ENCODE results near the gene GRIK3.
"Not testable (repeated sequence)": the region's sequence is repeated elsewhere in the genome, so short reads cannot be mapped to it uniquely, and the experiment has no call there.

The GRIK3 gene

DNA sequence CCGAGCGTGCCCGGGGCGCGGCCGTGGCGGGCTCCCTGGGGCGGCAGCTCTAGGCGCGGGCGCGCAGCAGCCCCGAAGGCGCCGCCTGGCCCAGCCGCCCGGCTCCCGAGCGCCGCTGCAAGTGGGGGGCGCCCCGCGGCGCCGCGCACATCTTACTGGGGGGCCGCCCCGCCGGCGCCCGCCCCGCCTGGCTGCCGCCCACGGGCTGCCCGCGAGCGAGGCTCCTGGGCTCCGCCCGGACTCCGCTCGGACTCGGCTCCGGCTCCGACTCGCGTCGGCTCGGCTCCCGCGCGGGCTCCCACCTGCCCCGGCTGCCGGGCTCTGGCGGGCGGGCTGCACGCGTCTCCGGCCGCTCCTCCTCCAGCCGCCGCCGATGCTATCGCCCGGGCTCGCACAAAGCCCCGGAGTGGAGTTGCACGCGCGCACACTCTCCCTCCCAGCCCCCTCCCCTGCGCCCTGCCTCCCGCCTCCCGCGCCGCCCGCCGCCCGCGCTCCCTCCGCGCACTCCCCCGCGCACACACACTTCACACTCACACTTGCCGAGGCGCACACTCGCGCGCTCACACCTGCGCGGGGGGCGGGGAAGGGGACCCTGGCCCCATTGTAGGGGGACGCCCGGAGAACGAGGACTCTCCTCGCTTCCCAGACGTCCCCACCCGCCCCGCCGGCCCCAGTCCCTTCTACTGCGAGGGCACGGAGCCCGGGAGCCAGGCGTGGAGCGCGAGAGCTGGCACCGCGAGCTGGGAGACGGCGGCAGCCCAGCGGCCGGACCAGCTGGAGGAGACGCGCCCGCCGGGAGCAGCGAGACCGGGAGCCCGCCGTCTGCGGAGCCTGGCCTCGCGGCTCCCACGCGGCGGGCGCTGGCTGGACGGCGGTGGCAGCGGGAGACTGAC, at the start of gene GRIK3:
Gene GRIK3 (minus strand): TSS at position 395 of the 893 bp plus-strand sequence. CDS start 407 bp downstream, outside the sequence.
- DNase-seq (ENCODE audit: low read depth): no peak

DNA sequence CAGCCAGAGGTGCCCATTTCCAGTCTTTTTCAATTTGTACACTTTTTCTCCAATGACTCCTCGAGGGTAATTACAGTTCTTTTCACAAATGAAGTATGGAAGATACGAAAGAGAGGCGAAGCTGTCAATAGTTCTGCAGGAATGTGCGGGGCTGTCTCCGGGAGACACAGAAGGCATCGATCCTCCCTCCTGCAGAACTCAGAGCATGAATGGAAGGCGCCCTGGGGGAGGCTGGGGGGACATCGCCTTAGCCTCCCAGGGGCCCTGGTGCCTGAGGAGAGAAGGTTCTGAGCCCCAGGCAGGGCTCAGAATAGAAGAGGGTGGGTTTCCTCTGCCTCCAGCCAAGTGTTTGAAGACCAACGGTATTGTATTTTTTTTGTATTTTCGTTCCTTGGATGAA, 49.7 kb upstream of the GRIK3 start:
- DNase-seq (ENCODE audit: low read depth): no peak

- no peak for DNase-seq (ENCODE audit: low read depth)
These were observed 49.3 kb upstream of the GRIK3 start for GRCh38 chr1:37083603-37084002.

- DNase-seq (ENCODE audit: low read depth): not testable (repeated sequence)
These were observed 46.1 kb upstream of the GRIK3 start for GRCh38 chr1:37080296-37080986.

DNA sequence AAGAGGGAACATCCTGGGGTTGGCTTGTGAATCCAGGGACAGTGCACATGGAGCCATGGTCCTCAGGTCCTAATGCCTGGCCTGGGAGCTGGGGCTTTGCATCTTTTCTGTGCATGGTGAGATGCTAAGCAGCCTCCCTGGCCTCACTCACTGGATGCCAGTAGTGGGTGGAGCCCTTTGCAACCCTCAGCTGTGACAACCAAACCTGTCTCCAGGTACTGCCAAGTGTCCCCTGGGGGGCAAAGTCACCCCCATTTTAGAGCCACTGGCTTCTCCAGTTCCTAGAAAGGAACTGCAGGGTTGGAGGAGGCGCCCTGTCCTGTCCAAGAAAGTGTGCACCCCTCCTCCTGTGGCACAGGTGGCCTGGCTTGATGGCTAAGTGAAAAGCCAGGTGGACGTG, 44.6 kb upstream of the GRIK3 start:
- DNase-seq (ENCODE audit: low read depth): no peak

DNA sequence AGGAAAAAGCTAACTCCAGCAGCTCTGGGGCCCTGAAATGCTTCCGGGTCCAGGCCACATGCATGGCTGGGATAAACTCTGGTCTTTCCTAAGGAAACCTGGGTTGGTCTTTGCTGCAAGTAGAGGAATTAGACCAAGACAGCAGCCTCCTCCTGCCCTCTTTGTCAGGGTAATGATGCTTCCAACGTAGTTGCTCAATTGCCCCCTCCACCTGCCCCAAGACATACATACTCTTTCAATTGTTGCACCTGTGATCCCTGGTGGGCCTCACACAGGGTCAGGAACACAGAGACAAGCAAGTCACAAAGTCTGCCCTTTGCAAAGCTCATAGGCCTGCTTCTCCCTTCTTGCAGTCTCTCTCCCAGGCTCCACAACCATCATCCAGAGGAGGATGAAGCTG, 41.9 kb upstream of the GRIK3 start:
- no peak for DNase-seq (ENCODE audit: low read depth)

DNA sequence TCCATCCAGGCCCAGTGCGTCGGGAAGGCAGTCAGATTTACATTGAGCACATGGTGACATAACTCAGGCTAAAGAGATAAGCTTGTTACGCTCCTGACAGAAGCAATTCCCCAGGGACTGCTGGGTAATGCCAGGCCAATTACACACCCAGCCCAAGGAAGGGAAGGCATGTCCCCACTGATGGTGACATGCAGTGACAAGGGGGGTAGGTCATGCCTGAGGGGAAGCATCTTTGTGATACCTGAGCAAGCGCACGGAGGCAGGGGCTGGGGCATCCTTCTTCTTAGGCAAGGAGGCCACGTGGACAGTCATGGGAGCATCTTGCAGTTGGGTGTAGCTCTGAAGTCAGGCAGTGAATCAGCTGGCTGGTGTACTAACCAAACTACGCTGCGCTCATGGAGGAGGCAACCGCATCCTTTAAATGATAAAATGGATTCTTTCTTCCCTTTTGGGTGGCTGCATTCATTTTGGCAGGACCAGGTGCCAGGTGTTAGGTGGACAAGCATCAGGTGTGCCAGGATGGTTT, 39.6 kb upstream of the GRIK3 start:
- no peak for DNase-seq (ENCODE audit: low read depth)

GRCh38 chr1:37073152-37073853, 39.0 kb upstream of the GRIK3 start:
- no peak for DNase-seq (ENCODE audit: low read depth)

DNA sequence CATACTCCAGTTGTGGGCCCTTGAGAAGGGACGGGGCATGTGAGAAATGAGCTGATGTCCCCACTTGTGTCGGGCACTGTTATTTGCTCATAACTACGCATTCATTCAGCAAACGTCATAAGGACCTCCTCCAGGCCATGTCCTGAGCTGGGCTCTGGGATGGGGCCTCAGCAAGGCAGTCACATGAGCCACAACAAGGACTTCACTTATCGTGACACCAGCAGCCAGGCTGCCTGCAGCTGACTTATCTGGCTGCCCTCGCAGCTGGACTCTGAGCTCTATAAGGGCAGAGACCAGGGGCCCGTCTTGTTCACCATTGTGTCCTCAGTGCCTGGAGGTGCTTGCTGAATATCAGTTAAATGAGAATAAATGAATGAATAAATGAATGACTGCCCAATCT, 37.5 kb upstream of the GRIK3 start:
- DNase-seq (ENCODE audit: low read depth): no peak

DNA sequence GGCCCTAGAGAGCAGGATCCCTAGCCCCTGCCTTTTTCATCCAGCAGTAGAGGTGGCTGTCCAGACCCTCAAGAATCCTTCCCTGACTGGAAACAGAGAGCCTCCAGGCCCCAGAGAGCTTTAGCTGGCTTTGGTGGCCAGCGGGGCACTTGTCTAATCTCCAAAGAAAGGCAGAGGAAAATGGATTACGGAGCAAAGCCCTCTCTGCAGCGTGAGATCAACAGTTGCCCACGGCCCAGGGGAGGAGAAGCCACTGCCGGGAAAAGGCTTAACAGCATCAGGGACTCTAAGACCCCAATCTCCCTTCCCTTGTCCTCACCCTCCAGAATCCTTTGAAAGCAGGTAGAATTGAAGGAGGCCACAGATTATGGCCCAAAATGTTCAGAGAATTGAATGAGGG, 35.8 kb upstream of the GRIK3 start:
- no peak for DNase-seq (ENCODE audit: low read depth)

DNA sequence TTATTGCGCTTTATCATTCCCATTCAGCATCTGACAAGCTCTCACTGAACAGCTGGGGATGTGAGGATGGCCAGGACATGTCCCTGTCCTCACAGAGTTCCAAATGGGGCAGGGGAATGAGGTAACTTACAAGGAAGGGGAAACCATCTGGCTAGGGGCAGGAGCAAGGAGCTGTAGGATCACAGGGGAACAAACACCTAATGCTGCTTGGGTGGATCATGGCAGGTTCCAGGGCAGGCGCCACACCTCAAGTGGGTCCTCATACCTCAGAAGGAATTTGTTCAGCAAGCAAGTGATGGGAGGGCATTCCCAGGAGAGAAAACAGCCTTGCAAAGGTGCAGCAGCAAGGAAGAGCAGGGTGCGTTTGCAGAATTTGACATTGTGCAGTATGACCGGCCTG, 35.1 kb upstream of the GRIK3 start:
- DNase-seq (ENCODE audit: low read depth): no peak

DNA sequence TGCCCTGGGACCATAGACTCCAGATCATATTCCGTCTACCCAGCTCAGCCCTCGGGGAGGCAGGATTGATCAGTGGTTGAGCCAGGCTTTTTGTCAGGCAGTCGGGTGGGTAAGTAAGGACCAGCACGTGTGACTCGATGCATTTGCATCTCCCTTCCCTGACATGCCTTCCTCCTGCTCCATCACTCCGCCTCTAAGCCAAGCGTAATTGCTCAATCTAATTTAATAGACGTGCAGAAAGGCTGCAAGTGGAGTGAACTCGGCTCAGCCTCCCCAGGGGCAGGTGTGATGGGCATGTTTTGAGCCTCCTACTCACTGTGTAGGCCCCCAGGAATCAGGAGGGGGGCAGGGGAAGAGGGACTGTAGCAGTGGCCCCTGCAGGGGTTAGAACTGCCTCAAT, 34.6 kb upstream of the GRIK3 start:
- no peak for DNase-seq (ENCODE audit: low read depth)

DNA sequence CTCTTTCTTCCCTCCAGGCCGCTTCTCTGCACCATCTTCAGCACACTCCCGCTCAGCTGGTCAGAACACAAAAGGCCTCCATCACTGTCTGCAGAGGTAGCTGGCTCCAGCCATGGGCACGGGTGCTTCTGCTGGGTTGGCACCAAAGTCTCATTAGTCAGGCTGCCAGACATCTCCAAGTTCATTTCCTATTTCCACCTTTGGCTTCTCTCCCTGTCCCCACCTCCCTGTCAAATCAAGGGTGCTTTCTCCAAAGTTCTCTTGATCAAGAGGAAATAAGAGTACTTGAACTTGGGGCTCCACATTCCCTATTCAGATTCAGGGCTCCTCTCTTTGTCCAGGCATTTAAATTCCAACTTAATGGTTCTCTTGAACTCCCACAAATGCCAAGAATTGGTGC, 33.9 kb upstream of the GRIK3 start:
- DNase-seq (ENCODE audit: low read depth): no peak

GRCh38 chr1:37064039-37064438, 29.7 kb upstream of the GRIK3 start:
- no peak for DNase-seq (ENCODE audit: low read depth)

DNA sequence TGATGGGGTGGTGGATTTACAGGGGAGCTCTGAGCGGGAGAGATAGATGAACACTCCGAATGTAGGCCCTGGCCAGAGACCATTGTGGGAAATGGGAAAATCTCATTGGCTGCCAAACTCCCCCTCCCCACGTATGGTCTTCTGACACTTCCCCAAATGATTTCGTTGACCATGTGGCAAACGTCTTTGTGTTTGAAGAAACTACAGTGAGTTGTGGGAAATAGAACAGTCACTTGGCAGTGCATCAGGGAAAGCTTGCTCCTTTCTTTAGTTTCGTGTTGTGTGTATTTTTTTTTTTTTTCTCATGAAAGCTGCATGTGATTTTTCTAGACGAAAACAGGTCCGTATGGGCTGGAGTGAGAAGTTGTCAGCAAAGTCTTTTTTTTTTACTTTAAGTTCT, 25.0 kb upstream of the GRIK3 start:
- no peak for DNase-seq (ENCODE audit: low read depth)

GRCh38 chr1:37058424-37058988, 24.2 kb upstream of the GRIK3 start:
- no peak for DNase-seq (ENCODE audit: low read depth)

- DNase-seq (ENCODE audit: low read depth): no peak
These were observed 22.0 kb upstream of the GRIK3 start for GRCh38 chr1:37056325-37056724.

- DNase-seq (ENCODE audit: low read depth): no peak
These were observed 21.3 kb upstream of the GRIK3 start for GRCh38 chr1:37055631-37056030.

- DNase-seq (ENCODE audit: low read depth): no peak
These were observed 18.9 kb upstream of the GRIK3 start for GRCh38 chr1:37053173-37053572.

GRCh38 chr1:37052120-37052519, 17.8 kb upstream of the GRIK3 start:
- DNase-seq (ENCODE audit: low read depth): no peak

DNA sequence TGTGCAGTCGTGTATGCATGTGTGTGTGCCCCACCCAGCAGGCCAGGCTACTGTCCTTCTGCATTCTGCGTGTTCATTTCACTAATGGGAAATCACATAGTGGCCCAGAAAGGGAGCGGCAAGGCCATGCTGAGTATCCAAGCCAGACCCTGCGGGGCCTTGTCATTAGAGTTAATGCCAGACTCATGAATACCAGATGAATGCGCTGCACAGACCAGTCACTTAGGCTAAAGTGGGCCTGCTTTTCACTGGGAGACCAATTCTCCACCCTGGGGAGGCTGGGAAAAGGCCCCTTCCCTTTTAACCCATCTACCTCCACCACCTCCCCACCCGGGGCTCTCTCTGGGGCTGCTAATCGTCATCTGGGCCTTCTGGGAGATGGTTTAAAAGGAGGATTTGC, 17.0 kb upstream of the GRIK3 start:
- DNase-seq (ENCODE audit: low read depth): no peak

DNA sequence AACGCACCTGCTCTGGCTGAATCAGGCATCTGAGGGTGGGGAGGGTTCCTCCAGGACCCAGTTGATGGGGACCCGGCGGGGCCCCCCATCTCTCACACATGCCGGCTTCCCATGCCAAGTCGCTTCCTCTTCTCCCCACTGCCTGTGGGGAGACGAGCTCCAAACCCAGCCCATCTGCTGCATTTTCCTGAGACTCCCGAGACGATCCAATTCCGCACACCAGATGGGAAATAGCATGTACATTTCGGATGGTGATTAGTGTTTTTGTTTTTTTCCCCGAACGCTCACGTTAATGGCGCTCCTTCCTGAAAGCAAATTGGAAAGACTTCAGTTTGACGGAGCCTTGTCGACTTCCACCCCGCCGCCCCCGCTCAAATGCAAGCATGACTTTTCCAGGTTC, 13.2 kb upstream of the GRIK3 start:
- DNase-seq (ENCODE audit: low read depth): no peak
